C1 segment of cervical spinal cord (tissue), 14 donors: ENCODE measurements around the gene CHCHD6.
A peak's percentile ranks its signal among the peaks of the same experiment; 100 is the strongest.

ENCODE experiments used
- DNase-seq, 14 donors: peaks; one replicate each; lab custom pipeline; 2025; lab: John Stamatoyannopoulos, UW

CHCHD6 gene

DNA sequence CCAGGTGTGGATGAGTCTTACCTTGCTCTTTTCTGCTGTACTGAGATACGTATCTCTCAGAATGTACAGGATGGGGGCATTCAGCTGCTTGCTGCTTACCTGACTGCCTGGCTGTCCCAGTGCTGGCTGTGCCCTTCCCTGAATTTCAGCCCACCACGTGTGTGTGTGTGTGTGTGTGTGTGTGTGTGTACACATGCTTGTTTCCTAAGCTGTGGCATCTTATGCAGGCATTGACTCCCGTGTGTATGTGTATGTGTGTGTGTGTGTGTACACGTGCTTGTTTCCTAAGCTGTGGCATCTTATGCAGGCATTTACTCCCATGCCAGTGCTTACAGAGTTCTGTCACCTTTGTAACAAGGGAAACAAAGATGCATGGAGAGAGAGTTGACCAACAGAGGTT, 218.4 kb downstream of the CHCHD6 start:
- no peak for DNase-seq

- no peak for DNase-seq
Observed at GRCh38 chr3:126923423-126923822, 219.4 kb downstream of the CHCHD6 start.

DNA sequence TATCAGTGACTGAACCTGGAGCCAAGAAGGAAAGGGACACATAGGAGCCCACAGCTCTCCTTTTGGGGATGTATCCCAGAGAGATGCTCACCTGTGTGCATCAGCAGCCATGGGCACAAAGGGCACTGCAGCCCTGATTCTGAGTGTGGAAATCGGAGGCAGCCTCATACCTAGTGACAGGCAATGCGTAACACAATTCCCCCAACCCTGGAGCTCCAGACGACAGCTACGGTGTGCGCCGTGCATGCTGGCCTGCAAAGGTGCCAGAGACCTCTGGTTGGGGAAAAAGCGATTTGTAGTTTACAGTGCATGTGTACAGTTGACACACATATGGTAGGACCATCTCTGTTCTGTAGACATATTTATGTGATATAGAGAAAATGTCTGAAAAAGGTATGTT, 219.9 kb downstream of the CHCHD6 start:
- DNase-seq, result no peak

GRCh38 chr3:126924458-126924857, 220.4 kb downstream of the CHCHD6 start:
- no peak for DNase-seq

DNA sequence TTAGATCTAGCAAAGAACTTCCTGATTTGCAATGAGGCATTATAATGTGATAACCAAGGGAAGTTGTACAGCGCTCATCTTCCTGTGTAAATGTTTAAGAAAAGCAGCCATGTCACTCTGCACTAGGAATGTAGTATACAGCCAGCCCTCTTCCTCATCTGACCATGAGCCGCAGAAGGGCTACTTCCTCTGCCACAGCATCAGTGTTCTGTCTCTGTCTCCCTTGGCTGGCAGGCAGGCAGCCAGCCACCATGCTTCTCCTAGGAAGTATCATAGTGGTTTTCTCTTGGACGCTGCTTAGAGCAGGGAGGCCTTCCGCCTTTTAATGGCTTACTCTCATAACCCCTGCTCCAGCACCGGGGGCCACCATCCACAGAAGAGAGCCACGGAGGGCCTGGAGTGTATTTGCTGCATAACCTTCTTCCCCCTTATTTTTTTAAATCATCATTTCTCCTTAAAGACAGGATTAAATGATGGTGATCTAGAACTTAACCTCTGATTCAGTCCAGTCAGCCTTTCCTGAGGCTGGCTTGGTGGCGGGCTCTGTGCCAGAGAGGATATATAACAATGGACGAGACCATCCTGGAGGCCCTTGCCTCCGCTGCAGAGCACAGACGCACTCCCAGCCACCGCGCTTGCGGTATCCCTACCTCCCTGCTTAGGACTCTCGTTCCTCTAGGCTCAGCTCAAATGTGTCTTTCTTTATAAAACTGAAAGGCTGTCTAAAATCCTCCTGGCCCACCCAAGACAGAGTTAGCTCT, 221.6 kb downstream of the CHCHD6 start:
- DNase-seq, result peak in 6 of 14 donors; percentile 13 to 45 (median 30)

DNA sequence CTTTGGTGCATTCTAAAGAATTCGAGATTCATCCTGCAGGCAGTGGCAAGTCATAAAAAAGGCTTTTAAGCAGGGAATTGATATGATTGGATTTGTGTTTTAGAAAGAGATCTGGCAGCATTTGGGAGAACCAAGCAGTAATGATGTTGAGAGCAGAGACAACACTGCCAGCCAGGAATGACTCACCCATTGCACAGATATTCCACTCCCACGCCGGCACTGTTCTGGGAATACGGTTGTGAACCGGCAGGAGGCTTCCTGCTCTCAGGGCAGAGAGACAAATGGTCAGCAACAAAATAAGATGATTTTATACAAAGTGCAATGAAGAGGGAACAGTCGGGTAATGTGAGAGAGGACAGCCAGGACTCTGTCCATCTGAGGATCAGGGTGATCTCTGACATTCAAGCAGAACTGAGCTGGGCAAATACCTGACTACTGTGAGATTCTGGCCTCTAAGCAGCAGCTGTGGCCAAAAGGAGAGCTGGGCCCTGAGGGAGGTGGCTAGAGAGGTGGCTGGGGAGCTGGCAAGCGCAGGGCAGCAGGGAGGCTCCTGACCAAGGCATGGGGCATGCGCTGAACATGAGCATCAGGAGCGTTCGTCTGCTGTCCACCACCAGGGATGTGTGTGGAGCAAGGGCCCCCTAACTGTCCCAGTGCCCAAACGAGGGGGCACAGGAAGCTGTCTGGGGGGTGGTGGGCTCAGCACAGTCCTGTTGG, 222.8 kb downstream of the CHCHD6 start:
- DNase-seq, result peak in 3 of 14 donors; percentile 11 to 43 (median 19)

GRCh38 chr3:126927401-126927750, 223.3 kb downstream of the CHCHD6 start:
- no peak for DNase-seq

- DNase-seq, result no peak
Observed at GRCh38 chr3:126927846-126928245, 223.8 kb downstream of the CHCHD6 start.

DNA sequence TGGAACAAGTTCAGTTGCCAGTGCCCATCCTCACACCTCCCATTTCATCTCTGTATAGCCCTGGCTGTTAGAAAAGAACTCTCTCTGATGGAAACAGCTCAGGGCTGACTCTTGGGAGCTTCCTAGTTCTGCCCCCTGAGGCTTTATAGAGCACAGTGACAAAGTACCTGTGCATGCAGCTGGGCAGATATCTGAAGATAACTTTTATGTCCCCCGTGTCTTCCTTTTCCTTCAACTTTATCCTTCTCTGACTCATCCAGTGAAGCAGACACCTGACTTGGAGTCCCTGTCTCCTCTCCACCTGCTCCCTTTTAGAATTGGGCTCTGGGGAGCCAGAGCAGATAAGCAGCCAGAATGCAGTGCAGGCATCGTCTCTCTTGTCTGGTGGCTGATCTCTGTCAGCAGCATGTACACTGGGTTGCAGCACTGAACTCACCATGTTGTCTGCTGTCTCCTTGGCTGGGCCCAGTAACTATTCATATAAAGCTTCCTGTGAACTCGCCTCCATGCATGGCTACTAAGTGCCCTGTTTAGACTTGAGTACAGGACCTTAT, 225.0 kb downstream of the CHCHD6 start:
- no peak for DNase-seq

- DNase-seq, result no peak
Observed at GRCh38 chr3:126930936-126931600, 227.0 kb downstream of the CHCHD6 start.

GRCh38 chr3:126931806-126932187, 227.8 kb downstream of the CHCHD6 start:
- no peak for DNase-seq

DNA sequence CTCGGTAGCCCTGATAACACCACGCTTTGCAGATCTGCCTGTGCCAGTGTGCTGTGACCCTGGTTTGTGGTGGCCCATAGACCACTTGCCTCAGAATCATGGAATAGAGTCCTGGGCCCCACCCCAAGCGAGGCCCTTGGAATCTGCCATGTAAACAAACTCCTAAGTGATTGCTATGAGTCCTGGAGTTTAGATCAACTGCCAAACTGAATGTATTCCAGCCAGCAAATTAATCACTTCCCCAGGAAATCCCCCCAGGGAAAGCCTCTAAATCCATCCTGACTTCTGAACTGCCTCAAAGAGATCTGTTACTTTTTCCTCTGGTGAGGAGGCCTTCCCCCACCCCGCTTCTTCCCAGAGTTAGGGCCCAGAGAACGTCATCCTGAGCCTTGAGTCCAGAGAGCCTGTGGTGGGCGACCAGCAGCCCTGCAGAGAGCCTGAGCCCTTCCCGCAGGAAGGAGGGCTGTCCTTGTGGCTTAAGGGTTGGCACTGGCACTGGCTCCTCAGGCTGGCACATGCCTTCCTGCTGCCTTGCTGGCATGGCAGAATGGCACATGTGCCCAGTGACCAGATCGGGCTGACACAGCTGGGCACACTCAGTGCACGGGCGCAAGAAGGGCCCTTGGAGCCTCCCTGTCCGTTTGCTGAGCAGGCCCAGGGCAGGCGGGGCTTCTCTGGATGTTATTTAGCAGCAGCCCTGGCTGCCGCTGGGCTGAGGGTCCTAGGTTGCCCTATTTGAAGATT, 228.3 kb downstream of the CHCHD6 start:
- DNase-seq, result no peak

DNA sequence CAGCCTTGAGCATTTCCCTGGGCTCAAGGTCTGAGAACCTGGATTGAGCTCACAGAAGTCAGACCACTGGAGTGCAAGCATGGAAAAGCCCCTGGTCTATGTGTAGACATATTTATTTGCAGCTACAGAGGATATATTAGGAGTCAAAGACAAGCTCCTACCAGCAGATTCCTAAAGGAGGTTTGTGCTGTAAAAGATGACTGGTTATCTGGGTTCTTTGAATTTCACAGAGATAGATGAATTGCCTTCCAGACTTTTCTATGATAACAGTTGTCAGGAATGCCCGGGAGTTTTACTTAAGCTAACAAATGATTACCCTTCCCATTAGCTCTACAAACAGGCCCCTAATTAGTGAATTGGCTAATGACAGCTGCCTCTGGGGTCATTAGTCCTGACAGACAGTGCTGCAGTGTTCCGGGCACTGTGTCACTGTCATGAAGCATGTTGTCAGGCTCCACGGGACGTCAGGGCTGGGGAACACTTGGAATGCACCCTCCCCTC, 230.0 kb downstream of the CHCHD6 start:
- no peak for DNase-seq

GRCh38 chr3:126934991-126935390, 231.0 kb downstream of the CHCHD6 start:
- DNase-seq, result no peak

DNA sequence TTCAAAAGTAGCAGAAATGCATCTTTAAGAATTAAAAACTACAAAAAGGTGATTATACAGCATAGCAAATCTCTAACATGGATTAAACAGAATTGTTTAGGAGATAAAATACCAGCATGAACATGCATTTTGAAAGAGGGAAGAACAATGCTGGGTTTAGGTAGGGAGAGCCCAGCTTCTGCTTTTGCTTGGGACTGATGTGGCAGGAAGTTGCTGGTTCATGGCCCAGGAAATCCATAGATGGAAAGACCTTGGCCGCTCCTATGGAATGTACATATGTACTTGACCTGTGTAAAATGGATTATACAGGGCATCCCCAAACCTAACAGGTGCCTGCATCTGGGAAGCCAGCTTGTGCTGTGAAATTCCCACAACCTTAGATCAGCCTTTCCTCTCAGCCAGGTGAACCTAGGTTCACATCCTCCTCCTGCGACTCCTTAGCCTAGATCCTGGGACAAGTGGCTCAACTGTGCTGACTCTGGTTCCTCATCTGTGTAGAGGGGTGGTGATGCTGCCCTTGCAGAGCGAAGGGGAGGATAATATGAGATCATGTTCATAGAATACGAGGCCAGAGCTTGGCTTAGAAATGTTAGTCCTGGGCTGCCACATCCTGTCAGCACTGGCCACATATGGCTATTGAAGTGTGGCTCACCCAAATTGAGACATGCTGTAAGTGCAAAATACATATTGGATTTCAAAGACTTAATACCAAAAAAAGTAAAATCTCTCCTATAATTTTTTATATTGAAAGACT, 231.9 kb downstream of the CHCHD6 start:
- DNase-seq, result no peak

DNA sequence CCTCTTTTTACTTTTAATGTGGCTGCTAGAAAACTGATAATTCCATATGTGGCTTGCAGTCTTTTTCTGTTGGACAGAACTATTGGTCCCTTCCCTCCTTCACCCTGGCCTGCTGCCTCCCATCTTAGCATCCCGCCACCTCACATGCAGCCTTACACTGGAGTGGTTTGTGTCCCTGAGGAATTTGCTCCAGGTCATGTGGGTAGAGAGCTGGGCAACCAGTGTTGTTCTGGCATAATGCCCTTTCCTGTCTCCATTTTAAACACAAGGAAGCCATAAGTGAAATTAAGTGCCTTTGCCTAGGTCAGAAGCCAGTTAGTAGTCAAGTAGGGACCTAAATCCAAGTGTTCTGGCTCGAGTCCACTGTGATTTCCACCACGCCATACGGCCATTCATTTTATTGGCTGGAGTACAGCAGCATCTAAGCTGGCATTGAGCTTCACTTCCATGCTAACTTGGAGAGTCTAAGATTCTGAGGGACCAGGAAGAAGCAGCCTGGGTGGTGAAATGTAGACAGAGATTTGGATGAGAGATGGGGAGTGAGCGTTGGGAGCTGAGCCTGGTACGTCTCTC, 232.9 kb downstream of the CHCHD6 start:
- DNase-seq, result peak in 1 of 14 donors; percentile 17

- no peak for DNase-seq
Observed at GRCh38 chr3:126937533-126937932, 233.5 kb downstream of the CHCHD6 start.

- peak in 1 of 14 donors; percentile 14 for DNase-seq
Observed at GRCh38 chr3:126937973-126938372, 233.9 kb downstream of the CHCHD6 start.

- DNase-seq, result no peak
Observed at GRCh38 chr3:126938520-126939337, 234.7 kb downstream of the CHCHD6 start.

DNA sequence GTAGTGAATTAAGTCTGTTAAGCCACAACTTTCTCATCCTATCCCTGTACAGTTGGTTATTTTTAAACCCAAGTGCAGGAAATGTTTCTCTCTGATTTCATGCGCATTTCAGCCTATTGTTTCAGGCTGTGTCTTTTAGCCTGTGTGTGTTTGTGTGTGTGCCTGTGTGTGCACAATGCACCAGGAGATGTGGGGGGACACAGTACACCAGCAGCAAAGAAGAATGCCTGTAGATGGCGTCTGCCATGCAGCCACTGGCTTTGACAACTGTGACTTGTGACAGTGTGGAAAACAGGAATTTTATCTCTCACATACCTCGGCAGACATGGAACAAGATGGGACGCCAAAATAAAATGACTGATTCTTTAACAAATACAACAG, 235.3 kb downstream of the CHCHD6 start:
- no peak for DNase-seq
